MM.1S (cell line): ENCODE data around the gene CPLX4.

Source experiments
- EZH2 ChIP-seq: fragments of 300-600 bp; sonication (generic); optimal IDR thresholded peaks from 2 replicates; pipeline ENCODE3; 2017; ENCODE audit warnings: low read depth, mild to moderate bottlenecking, antibody characterized with exemption, low read length, mixed read lengths
- TF ChIP-seq, protein P1 (sequence below): fragments of 300-600 bp; sonication (generic); IDR thresholded peaks from 2 replicates; pipeline ENCODE4 v1.5.1; 2016; ENCODE audit warnings: antibody characterized with exemption, low read length, mixed read lengths

DNA sequence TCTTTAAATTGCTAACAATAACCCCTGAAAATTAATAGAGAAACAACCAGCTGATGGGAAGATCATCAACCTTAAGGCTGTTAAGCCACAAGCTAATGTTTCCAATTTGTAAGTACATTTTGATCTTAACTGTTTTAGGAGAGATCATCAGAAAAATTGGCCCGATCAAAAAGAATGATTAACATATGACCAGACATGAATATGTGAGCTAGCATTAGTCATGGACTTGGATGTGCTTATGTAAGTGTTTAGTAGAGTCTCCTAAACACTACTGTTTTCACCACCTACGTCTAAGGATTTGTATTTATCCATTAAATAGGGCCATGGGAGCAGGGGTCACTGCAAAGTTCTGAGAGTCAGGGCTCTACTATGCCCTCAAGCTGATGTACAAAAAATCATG lies 36.3 kb upstream of the CPLX4 start:
- TF ChIP-seq, protein P1, sequence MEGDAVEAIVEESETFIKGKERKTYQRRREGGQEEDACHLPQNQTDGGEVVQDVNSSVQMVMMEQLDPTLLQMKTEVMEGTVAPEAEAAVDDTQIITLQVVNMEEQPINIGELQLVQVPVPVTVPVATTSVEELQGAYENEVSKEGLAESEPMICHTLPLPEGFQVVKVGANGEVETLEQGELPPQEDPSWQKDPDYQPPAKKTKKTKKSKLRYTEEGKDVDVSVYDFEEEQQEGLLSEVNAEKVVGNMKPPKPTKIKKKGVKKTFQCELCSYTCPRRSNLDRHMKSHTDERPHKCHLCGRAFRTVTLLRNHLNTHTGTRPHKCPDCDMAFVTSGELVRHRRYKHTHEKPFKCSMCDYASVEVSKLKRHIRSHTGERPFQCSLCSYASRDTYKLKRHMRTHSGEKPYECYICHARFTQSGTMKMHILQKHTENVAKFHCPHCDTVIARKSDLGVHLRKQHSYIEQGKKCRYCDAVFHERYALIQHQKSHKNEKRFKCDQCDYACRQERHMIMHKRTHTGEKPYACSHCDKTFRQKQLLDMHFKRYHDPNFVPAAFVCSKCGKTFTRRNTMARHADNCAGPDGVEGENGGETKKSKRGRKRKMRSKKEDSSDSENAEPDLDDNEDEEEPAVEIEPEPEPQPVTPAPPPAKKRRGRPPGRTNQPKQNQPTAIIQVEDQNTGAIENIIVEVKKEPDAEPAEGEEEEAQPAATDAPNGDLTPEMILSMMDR = no peak
- no peak for TF ChIP-seq EZH2
